Measurements from ENCODE around the gene VTA1. TPM values are rescaled to one million over a fixed set of nuclear protein-coding genes. Genes with fewer than 3 reads are reported as not detected.
A peak's percentile ranks its signal among the peaks of the same experiment; 100 is the strongest.

VTA1 gene
- total and polyA plus RNA-seq, 2 of the 13 experiments (the other 11 are each of a cell fraction or from before 2014, with no cell fraction given), result 70.7 to 89.1 TPM

DNA sequence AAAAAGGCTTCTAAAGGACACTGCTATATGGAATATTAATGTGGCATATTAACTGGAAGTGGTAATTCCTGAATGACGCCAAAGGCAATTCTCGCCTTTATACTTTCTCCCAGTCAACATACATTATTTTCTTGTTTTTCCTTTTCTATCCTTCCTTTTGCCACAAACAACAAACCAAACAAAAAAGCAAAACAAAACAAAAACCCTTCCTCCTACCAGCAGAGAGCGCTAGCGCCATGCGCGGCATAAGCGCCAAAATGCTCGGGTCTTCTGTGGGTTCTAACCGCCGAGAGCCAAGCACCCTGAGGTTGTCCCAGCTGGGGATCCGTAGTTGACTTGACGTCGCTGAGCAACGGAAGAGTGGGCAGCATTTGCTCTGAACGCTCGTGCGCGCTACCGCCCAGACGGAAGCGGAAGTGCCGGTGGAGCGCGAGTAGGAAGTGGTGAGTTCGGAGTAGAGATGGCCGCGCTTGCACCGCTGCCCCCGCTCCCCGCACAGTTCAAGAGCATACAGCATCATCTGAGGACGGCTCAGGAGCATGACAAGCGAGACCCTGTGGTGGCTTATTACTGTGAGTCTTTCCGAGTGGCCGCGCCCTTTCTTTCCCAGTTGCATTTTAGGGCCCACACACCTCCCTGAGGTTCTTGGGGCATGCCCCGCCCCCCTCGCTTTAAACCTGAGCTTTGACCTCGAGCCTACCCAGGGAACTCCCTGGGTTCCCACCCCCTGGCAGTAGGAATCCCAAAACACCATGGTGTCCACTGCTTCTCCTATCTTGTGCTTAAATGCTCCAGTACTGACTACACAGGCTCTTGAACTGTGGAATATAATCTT is at the start of gene VTA1, which contains the start of gene NMBR (continued):
- TF ChIP-seq ZC3H13 (CRISPR knock-in tag; IDR thresholded peaks at IDR 0.05) (peak; percentile 62; the same call in 1 of the 2 replicates), CCDC6 (CRISPR knock-in tag; IDR thresholded peaks at IDR 0.05) (peak; percentile 99), NFE2L2 (IDR thresholded peaks at IDR 0.05; ENCODE audit: low read length) (no peak), HDAC1 (CRISPR knock-in tag; IDR thresholded peaks at IDR 0.05) (peak; percentile 100), TMF1 (CRISPR knock-in tag; IDR thresholded peaks at IDR 0.05; ENCODE audit: low read depth) (no peak; the same call in 1 of the 2 replicates), JUNB (CRISPR knock-in tag; IDR thresholded peaks at IDR 0.05; ENCODE audit: borderline replicate concordance) (no peak), AGO2 (optimal IDR thresholded peaks at IDR 0.05; ENCODE audit: low read depth, low read length) (no peak), KLF16 (CRISPR knock-in tag; IDR thresholded peaks at IDR 0.05) (peak in 1 of 2 experiments; percentile 98; a peak in 3 of 4 replicates), ZBTB42 (CRISPR knock-in tag; IDR thresholded peaks at IDR 0.05) (no peak), ADNP (CRISPR knock-in tag; IDR thresholded peaks at IDR 0.05) (no peak), HIVEP1 (CRISPR knock-in tag; IDR thresholded peaks at IDR 0.05) (peak; percentile 99), MTA1 (CRISPR knock-in tag; IDR thresholded peaks at IDR 0.05; ENCODE audit: borderline replicate concordance) (peak; percentile 95), ZNF577 (CRISPR knock-in tag; IDR thresholded peaks at IDR 0.05; ENCODE audit: borderline replicate concordance, low read depth) (no peak), MBD4 (IDR thresholded peaks at IDR 0.05; ENCODE audit: borderline replicate concordance, low read length) (no peak), MXD4 (CRISPR knock-in tag; IDR thresholded peaks at IDR 0.05) (peak; percentile 97), U2AF2 (IDR thresholded peaks at IDR 0.05; ENCODE audit: low read depth, low read length) (peak; percentile 82; the same call in 1 of the 2 replicates), TOPORS (CRISPR knock-in tag; IDR thresholded peaks at IDR 0.05) (peak; percentile 61; the same call in 1 of the 2 replicates), ZC3H4 (CRISPR knock-in tag; IDR thresholded peaks at IDR 0.05; ENCODE audit: borderline replicate concordance) (0 out of 2 replicates have a peak, but pooled peaks have one; percentile 48)
- TF ChIP-seq, protein P1, sequence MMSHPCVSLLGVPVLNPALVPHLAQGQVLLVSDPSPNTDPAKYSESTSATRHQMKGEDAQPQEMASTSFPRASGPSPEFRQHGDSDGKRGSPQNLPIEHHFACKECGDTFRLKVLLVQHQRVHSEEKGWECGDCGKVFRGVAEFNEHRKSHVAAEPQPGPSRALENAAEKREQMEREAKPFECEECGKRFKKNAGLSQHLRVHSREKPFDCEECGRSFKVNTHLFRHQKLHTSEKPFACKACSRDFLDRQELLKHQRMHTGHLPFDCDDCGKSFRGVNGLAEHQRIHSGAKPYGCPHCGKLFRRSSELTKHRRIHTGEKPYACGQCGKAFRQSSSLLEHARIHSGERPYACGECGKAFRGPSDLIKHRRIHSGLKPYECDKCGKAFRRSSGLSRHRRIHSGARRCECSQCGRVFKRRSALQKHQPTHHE (CRISPR knock-in tag; IDR thresholded peaks at IDR 0.05; ENCODE audit: borderline replicate concordance), result no peak; the same call in 1 of the 2 replicates
- TF ChIP-seq, protein P2, sequence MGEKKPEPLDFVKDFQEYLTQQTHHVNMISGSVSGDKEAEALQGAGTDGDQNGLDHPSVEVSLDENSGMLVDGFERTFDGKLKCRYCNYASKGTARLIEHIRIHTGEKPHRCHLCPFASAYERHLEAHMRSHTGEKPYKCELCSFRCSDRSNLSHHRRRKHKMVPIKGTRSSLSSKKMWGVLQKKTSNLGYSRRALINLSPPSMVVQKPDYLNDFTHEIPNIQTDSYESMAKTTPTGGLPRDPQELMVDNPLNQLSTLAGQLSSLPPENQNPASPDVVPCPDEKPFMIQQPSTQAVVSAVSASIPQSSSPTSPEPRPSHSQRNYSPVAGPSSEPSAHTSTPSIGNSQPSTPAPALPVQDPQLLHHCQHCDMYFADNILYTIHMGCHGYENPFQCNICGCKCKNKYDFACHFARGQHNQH (CRISPR knock-in tag; IDR thresholded peaks at IDR 0.05), result peak; percentile 99
- TF ChIP-seq, protein P3, sequence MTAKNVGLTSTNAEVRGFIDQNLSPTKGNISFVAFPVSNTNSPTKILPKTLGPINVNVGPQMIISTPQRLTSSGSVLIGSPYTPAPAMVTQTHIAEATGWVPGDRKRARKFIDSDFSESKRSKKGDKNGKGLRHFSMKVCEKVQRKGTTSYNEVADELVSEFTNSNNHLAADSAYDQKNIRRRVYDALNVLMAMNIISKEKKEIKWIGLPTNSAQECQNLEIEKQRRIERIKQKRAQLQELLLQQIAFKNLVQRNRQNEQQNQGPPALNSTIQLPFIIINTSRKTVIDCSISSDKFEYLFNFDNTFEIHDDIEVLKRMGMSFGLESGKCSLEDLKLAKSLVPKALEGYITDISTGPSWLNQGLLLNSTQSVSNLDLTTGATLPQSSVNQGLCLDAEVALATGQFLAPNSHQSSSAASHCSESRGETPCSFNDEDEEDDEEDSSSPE (CRISPR knock-in tag; IDR thresholded peaks at IDR 0.05), result peak; percentile 97
- TF ChIP-seq, protein P4, sequence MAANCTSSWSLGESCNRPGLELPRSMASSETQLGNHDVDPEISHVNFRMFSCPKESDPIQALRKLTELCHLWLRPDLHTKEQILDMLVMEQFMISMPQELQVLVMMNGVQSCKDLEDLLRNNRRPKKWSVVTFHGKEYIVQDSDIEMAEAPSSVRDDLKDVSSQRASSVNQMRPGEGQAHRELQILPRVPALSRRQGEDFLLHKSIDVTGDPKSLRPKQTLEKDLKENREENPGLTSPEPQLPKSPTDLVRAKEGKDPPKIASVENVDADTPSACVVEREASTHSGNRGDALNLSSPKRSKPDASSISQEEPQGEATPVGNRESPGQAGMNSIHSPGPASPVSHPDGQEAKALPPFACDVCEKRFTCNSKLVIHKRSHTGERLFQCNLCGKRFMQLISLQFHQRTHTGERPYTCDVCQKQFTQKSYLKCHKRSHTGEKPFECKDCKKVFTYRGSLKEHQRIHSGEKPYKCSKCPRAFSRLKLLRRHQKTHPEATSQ (CRISPR knock-in tag; IDR thresholded peaks at IDR 0.05; ENCODE audit: borderline replicate concordance), result peak; percentile 89; the same call in 1 of the 2 replicates
- TF ChIP-seq, protein P5, sequence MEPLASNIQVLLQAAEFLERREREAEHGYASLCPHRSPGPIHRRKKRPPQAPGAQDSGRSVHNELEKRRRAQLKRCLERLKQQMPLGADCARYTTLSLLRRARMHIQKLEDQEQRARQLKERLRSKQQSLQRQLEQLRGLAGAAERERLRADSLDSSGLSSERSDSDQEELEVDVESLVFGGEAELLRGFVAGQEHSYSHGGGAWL (CRISPR knock-in tag; IDR thresholded peaks at IDR 0.05), result peak; percentile 89

All from HepG2 (cell line).